ENCODE results near the gene FRAS1.
"Not testable (repeated sequence)": the region's sequence is repeated elsewhere in the genome, so short reads cannot be mapped to it uniquely, and the experiment has no call there.

The FRAS1 gene

DNA sequence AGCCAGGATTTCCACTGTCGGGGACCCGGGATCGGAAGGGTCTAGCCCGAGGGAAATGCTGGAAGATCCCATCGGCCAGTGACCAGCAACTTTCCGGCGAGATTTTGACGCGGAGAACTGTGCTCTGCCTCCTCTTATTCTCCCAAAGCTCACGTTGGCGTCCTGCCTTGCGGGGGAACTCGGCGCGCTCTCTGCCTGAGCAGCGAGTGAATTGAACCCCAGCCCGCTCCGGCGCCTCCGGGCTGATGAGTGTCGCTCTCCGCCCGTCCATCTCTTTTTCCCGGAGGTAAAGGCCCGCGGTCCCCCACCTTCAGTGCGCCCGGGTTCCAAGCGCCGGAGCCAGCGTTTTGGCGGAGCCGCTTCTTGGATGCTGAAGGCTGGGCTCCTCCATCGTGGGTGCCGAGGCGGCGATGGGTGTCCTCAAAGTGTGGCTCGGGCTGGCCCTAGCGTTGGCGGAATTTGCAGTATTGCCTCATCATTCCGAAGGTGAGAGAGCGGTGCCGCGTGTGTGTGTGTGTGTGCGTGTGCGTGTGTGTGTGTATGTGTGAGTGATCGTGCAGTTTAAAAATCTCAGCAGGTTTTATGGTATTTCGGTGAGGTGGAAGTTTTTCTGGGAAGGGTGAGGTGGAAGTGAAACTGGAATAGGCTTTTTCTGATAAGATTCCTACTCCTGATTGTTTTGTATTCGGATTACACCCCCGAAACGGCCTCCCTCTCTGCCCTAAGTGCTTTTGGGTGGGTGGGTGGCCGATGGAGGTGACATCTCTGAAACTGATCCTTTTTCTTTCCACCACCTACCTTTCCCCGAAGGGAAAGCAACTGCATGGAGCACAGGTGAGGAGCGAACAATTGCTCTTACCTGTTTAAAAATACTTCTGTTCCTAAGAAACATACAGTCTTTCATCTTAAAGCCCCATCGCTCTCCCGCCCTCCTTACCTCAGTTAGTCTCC, 752 bp downstream of the FRAS1 start:
- FAIRE-seq: no peak

DNA sequence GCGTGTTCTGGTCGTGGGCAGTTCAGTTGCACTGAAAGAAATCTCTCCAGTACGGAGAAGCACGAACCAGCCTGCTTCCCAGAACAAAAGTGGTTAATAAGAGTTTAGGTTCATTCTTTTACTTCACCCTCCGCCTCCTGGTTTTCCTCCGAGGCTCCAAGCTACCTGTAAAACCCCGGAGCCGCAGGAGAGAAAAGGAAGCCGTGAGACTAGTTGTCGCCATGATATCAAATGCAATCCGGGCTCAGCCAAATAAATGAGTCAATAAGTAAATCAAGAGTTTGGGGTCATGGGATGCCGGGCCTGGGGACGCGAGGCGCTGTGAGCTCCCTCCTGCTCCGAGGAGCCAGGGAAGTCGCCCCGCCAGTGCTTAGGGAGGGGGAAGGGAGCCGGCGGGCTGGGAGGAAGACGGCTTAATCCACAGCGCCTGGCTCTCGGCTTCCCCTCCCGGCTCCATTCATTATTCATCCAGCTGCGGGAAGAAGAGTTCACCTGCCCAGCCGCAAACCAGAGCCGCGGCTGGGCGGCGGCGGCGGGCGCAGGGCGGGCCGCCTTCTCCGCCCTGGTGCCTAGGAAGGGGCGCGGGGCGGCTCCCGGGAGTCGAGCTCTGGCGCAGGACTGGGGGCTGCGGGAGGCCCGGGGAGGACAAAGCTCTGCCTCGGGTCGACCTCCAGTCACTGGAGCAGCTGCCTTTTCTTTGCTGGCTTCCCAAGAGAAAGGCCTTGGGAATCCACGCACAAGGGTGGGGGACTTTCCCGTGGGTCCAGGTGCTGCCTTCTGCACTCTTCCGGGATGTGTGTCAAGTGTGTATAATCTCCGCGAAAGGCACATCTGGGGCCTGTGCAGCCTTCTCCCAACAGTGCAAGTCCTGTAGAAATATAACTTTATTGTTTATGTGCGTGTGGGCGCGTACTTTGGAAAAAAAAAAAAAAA, 1.7 kb downstream of the FRAS1 start:
- FAIRE-seq: no peak

DNA sequence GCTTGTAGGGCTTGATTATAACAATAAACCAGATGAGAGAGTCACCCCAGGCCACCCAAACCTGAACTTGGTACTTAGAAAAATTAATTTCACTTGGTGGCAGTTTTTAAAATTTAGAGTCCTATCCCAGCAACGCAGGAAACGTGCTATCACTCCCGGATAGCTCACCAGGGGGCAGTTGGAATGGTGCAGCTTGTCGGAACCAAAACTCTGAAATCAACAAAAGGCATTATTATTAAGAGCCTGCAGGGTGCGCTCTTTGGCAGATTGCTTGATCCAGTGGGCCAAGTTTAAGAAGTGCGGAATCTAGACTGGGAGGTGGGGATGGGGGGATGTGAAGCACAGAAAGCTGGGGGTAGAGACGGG, 2.4 kb downstream of the FRAS1 start:
- no peak for FAIRE-seq

DNA sequence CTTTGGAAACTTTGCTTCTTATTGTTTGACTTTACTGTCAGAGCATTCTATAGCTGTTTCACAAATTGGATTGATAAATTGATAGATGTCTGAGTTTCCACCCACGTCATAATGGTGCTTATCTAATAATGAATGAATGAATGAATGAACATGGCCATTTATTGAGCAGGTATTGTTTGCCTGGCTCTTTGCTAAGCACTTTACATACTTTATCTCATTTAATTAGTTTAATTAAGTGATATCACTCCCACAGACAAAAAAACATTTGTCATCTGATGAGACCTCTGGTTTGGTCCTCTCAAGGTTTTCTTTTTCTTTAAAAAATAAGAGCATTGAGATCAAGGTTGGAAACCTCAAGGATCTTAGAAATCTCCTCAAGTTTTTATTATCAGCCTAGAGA, 2.8 kb downstream of the FRAS1 start:
- no peak for FAIRE-seq

DNA sequence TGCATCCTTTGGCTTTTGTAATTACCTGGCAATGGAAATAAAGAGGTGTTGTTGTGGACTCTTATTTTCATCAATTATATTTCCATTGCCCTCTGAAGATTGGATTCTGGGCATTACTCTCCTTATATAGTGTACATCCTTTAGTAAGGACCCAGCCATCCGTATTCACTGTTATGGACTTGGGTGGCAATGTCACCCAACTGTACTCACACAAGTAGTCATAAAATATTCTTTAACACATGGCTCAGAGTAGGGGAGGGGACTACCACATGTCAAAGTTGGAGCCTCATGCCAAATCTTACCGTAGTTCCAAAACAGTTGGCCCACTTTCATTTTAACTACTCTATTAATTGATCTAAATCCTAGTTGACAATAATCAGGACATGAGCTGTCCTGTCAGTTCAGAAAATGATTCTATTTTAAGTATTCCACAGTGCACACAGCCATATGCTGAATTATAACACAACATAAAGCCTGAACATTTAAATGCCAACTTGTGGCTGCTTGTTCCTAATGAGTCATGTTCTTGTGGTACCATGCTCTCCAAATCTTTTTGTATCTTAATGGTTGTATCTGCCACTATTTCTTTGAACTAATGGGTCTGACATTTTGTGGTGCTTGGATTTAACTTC, 4.9 kb downstream of the FRAS1 start:
- no peak for FAIRE-seq

DNA sequence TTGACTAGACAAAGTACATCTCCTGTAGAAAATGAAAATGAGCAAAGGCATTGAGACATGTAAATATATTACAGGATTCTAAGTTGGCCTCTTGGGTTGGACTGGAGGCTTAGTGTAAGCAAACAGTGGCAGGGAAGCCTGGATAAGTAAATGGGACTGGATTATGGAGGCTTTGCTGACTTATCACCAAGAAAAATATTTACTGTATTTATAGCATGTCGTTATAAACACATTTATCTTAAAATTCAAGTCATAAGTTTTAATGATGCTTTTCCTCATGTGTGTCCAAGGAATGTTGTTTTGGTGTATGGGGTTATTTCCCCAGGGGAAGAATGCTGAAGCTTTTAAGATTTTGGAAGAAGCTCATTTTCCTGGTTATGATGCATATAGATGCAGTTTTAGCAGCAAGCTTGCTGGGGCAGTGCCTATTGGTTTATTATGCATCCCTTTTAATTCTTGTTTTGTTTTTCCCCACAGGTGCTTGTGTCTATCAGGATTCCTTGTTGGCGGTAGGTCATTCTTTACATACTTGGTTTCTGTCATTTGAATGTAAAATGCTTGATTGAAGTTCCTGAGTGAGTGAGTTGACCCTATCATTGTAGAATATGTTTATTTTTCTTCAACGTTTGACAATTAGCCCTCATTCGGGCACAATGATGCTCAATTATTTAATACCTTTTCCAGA, 8.5 kb downstream of the FRAS1 start:
- FAIRE-seq: no peak

DNA sequence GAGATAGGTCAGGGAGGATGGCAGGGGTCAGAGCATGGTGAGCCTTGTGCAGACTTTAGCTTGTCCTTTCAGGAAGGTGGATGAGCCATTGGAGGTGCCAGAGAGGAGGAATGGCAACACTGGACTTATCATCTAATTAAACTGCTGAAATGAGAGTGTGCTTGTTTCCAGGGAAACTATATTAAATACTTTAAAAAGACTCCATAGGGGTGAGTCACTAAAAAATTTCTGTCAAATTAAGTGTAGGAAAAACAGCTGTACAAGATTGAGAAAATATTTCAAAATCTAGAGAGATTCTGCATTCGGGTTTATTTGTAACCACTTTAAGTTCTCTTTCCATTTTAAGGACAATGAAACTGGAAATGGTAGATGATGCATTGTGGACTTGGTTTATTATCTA, 11.4 kb downstream of the FRAS1 start:
- no peak for FAIRE-seq

DNA sequence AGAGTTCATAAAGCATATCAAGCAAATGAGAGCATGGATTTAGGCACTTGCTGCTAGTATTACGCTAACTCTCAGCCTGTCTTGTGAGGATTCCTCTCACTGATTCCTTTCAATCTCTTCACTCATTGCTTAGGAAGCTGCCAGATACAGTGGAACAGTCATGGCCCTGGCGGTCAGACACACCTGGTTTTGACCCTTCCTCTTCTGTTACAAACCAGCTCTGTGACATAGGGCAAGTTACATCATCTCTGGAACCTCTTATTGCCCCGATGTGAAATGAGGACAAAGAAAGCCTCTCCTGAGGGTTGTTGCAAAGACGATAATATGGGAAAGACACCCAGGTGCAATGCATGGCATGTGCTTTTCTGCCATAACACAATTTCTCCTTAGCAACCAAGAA, 12.2 kb downstream of the FRAS1 start:
- FAIRE-seq: no peak

DNA sequence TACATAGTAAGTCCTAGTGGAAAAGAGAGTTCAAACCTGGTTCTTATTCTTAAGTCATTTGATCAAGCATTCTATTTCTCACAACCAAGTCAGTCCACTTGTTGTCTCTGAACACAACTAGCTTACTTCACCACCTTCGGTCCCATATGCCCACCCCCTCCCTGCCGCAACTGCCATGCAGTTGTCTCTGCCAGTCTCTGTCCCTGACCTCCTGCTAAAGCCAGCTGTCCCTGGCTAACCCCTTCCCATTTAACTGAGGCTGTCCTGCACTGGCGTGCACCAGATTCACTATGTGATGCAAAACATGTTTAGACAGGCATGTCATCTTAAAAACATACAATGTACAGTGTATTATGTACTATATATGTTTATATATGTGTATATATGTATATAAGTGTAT, 12.7 kb downstream of the FRAS1 start:
- no peak for FAIRE-seq

DNA sequence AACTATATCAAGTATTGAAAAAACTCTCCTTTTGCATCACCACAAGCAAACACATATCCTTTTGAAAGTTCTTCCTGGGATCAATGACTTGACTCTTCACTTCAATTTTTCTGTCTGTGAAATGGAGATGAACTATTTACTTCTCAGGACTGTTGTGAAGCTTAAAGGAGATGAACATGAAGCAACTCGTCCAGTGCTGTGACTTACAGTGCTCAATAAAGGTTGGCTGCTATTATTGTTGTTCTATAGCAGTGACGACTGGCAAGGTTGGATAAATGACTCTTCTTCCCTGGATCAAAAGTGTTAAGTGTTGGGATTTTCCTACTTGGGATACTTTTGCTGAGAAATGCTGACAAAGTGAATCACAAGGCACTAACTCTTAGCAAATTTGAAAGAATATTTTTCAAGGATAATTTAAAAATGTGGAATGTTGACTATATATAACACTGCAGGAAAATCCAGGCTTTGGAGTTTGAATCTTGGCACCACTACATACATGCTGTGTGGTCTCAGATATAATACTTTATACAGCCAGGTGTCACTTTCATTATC, 13.7 kb downstream of the FRAS1 start:
- FAIRE-seq: no peak

DNA sequence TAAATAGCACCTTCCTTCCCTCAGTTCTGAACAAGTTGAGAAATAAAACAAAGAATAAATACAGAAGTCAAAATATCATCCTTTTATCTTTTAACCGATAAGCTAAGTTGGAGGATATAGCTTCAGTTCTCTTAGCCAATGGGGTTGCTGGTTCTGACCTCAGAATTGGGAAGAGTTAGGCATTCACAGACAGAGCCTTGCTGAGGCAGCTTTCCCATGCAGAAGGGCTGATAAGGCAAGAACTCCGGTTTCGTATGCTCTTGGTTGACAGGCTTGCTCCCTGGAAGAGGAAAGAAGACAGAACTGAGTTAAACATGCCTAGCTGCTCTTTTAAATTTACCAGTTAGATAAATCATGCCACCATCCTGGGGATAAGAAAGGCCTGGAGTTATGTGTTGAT, 17.6 kb downstream of the FRAS1 start:
- FAIRE-seq: no peak

DNA sequence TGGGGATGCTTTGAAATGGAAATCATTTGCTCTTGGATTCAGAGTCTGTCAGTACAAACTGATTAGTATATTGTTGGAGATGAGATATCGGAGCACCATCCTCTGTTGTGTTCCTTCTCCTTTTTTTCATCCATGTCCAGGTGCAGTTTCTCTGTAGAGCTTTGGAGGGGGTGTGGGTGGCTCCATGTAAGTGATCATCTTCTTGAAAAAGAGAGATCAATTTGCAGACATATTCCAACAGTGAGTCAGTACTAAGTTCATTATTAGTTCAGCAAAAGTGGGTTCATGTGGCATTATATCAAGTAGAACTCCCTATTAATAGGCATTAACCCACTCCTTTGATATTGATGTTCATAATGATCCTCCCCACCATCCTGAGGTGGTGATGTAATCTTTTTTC, 18.9 kb downstream of the FRAS1 start:
- FAIRE-seq: no peak

DNA sequence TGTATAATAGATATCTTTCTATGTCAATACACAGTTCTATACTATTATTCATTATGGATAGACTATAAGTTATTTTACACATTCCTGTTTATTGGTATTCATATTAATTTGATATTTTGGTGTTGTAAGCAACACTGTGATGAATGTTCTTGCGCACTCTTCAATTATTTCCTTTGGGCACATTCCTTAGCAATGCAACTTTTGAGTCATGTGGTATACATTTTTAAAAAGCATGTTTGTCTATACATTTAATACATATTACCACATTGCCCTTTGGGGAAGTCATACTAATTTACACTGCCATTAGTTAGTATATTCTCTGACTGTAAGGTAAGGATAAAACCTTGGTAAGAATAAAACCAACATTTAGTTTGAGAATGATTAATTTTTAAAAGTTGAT, 21.0 kb downstream of the FRAS1 start:
- no peak for FAIRE-seq

DNA sequence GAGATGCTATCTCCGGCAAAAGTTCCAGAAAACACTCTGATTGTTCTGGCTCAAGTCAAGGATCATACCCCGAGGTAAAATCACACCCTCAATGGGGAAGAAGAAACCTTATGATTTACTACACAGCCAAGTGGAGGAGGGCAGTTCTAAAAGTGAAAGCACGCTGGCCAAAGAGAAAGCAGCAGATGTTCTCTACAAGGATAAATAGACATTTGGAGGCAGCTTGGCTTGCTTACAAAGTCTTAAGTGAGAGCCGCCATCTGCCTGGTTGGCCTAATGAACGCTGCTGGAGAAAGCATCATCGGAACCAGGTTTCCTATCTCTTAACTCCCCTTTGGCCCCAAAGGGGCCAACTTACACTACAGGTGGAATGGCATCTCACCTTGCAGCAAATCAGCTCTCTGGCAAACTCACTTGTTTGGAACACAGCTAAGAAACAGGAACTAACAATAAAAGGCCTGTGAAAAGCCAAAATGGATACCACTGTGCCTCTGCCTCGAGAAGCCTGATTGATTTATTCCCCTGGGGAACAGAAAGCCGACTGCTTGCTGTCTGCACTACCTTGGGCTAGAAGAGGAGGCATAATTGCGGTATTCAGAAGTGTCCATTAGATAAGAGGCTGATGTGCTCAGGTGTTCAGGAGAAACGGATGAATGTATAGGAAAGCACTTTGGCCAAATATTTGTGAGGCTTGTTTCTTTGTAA, 22.8 kb downstream of the FRAS1 start:
- no peak for FAIRE-seq

DNA sequence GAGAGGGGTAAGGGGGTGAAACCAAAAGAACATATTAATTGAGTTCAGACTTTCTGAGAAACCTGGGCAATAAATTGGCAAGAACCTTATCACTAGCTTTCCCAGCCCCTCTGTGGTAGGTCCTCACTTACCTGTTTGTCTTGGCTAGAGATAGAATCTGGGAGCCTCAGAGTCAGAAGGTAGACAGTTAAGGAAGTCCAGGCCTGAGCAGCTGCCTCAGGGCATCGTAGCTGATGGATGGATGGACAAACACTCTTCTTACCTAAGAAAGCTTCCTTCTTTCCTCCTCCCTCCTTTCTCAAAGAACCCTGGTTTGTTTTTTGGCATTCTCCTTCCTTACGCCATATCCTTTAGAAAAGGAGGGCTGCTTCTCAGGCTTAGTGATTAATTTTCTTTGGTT, 24.4 kb downstream of the FRAS1 start:
- no peak for FAIRE-seq

DNA sequence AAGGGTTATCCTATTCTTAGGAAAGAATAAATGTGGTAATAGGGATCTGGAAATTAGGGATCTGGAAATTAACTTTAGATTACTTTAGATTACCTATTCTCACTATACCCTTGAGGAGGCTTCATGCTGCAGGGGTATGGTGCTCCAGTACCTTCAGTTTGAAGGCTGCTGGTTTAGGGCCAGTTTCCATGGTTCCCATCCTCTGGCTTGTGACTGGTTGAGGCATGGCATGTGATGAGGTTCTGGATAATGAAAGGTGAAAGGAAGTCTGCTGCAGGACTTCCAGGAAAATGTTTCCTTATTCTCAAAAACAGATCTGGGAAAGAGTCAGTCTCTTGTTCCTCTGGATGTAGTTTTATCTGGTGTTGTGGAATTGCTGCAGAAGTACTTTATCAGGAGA, 25.9 kb downstream of the FRAS1 start:
- FAIRE-seq: no peak

DNA sequence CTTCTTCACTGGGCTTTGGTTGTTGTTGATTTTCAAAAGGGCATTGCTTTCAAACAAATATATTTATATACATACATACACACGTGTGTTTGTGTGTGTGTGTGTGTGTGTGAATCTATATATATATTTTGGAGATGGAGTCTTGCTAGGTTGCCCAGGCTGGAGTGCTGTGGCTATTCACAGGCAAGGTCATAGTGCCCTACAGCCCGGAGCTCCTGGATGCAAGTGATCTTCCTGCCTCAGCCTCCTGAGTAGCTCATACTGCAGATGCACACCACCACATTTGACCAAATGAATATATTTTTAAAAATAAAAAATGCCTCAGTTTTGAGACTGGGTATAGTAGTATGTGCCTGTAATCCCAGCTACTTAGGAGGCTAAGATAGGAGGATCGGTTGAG, 34.4 kb downstream of the FRAS1 start:
- no peak for FAIRE-seq

DNA sequence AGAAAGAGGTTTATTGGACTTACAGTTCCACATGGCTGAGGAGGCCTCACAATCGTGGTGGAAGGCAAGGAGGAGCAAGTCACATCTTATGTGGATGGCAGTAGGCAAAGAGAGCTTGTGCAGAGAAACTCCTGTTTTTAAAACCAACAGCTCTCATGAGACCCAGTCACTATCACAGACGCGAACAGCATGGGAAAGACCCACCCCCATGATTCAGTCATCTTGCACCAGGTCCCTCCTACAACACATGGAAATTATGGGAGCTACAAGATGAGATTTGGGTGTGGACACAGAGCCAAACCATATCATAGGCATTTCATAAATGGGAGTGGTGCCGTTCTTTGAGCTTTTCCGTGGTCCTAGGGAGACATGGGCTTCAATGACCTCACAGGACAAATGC, 35.2 kb downstream of the FRAS1 start:
- not testable (repeated sequence) for FAIRE-seq

DNA sequence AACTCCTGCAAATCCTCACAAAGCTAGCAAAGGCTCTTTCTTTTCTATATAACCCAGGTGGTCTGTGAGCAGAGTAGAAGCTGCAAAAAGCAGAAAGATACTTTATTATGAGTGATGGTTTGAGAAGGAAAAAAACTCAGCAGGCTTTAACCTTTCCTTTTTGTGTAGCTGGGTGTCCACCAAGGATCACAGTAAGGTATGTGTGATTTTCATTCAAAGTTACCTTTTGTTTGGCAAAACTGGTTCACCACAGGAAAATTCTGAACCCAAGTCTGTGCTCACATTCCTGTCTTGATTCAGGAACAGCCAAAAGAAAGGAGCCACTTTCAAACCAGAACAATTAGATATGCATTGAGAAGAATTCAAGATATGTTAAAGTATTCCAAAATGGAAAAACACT, 35.7 kb downstream of the FRAS1 start:
- no peak for FAIRE-seq

DNA sequence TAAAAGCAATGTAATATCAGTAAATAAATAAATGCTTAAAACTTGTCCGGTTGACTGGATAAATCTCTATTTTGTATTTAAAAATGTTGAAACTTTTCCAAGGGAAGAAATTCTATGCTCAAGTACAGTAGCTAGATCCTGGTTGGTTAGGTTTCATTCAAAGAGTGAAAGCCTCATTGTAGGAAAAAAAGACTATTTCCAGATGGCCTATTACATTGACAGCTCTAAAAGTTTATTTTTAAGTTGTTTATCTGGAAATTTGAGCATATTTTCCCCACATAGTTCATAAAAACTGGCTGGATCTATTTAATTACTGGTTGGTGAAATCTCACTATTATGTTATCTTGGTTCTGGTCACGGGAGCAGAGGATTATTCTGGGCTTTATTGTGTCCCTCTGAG, 38.0 kb downstream of the FRAS1 start:
- no peak for FAIRE-seq

DNA sequence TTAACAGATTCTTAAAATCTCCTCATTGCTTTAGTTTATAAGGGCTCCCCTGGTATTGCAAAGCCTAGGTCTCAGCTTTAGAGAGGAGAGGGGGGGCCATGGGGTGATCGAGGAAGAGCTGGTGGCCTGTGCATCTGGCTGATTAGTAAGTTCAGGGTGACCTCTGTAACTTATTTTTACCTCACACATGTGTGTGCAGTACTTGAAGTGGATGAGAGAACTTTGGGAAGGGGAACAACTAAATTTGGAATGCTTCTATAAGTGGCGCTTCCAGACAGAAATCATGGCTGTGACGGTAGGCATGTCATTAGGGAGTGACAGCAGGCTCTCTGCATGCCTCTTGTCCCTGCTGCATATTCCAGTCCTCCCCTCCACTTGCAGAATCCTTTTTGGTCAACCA, 41.9 kb downstream of the FRAS1 start:
- no peak for FAIRE-seq

DNA sequence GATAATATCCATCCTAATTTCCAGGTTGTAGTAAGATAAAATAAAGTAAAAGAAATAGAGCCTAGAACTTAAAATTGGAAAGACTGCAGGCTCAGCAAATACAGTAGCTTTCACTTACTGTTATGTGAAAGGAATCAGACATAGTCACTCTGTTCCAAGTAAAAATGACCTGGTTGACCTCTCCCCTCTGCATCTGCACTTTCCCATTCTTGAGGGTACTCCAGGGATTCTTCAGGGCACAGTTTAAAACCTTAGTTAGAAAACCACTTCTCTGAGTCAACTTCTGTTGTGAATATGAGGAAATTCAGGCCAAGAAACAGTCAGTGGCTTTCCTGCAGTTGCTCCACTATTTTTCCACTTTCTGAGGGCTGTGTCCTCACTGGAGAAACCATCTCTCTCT, 42.9 kb downstream of the FRAS1 start:
- no peak for FAIRE-seq

Measured in colon (tissue), 2 donors.